HEK293 (cell line): ENCODE measurements around the gene ZDHHC1.
A peak's percentile ranks its signal among the peaks of the same experiment; 100 is the strongest.

Experiments used
- ATF2 ChIP-seq: fragments of 450-650 bp; formaldehyde crosslinking; IDR thresholded peaks from 2 replicates; pipeline ENCODE4 v1.5.1; 2016; ENCODE audit warnings: missing biosample characterization, missing genetic modification characterization, low read depth
- GLI2 ChIP-seq: fragments of 450-650 bp; formaldehyde crosslinking; IDR thresholded peaks from 2 replicates; pipeline ENCODE4; 2017; ENCODE audit warnings: missing biosample characterization, missing genetic modification characterization, low read depth, borderline replicate concordance
- HOXA7 ChIP-seq: sonication (generic); formaldehyde crosslinking; IDR thresholded peaks from 2 replicates; pipeline ENCODE4 v1.8.1; 2022; ENCODE audit warnings: missing genetic modification reagents, borderline replicate concordance
- HOXD13 ChIP-seq: sonication (generic); formaldehyde crosslinking; IDR thresholded peaks from 2 replicates; pipeline ENCODE4 v1.8.0; 2022; ENCODE audit warnings: missing genetic modification reagents, borderline replicate concordance
- KLF1 ChIP-seq: fragments of 450-650 bp; formaldehyde crosslinking; IDR thresholded peaks from 2 replicates; pipeline ENCODE4 v1.5.1; 2016; ENCODE audit warnings: missing biosample characterization, missing genetic modification characterization
- KLF17 ChIP-seq: fragments of 450-650 bp; formaldehyde crosslinking; IDR thresholded peaks from 2 replicates; pipeline ENCODE4 v1.5.1; 2016; ENCODE audit warnings: missing biosample characterization, missing genetic modification characterization
- OSR2 ChIP-seq: fragments of 450-650 bp; formaldehyde crosslinking; IDR thresholded peaks from 2 replicates; pipeline ENCODE4 v1.5.1; 2016; ENCODE audit warnings: missing biosample characterization, missing genetic modification characterization
- SCRT2 ChIP-seq: fragments of 450-650 bp; formaldehyde crosslinking; IDR thresholded peaks from 2 replicates; pipeline ENCODE4 v1.5.1; 2016; ENCODE audit warnings: missing biosample characterization, missing genetic modification characterization
- SP7 ChIP-seq: fragments of 450-650 bp; formaldehyde crosslinking; IDR thresholded peaks from 2 replicates; pipeline ENCODE4 v1.5.1; 2016; ENCODE audit warnings: missing biosample characterization, missing genetic modification characterization
- TRIM28 ChIP-seq: IDR thresholded peaks from 2 replicates; pipeline ENCODE4 v1.6.1; 2011; ENCODE audit warnings: low read length, control low read depth, borderline replicate concordance
- YY1 ChIP-seq: fragments of 450-650 bp; formaldehyde crosslinking; IDR thresholded peaks from 2 replicates; pipeline ENCODE4 v1.5.1; 2018; ENCODE audit warnings: missing biosample characterization, missing genetic modification characterization
- ZBTB7A ChIP-seq: fragments of 450-650 bp; formaldehyde crosslinking; IDR thresholded peaks from 2 replicates; pipeline ENCODE4 v1.5.1; 2016; ENCODE audit warnings: low read depth, missing biosample characterization, missing genetic modification characterization
- ZEB2 ChIP-seq: fragments of 450-650 bp; formaldehyde crosslinking; IDR thresholded peaks from 2 replicates; pipeline ENCODE4 v1.5.1; 2016; ENCODE audit warnings: missing biosample characterization, missing genetic modification characterization
- ZFP37 ChIP-seq: fragments of 450-650 bp; formaldehyde crosslinking; IDR thresholded peaks from 2 replicates; pipeline ENCODE4 v1.5.1; 2016; ENCODE audit warnings: missing biosample characterization, missing genetic modification characterization
- ZNF132 ChIP-seq: fragments of 450-650 bp; formaldehyde crosslinking; IDR thresholded peaks from 2 replicates; pipeline ENCODE4 v1.5.1; 2017; ENCODE audit warnings: missing biosample characterization, missing genetic modification characterization, borderline replicate concordance
- ZNF19 ChIP-seq: fragments of 450-650 bp; formaldehyde crosslinking; IDR thresholded peaks from 2 replicates; pipeline ENCODE4; 2016; ENCODE audit warnings: missing biosample characterization, missing genetic modification characterization, low read depth
- ZNF366 ChIP-seq: fragments of 450-650 bp; formaldehyde crosslinking; conservative IDR thresholded peaks from 2 replicates; pipeline ENCODE4 v1.5.1; 2016; ENCODE audit warnings: missing biosample characterization, missing genetic modification characterization
- ZNF394 ChIP-seq: fragments of 450-650 bp; formaldehyde crosslinking; IDR thresholded peaks from 2 replicates; pipeline ENCODE4 v1.5.1; 2016; ENCODE audit warnings: missing biosample characterization, missing genetic modification characterization, mild to moderate bottlenecking, moderate library complexity, borderline replicate concordance
- ZNF398 ChIP-seq: fragments of 450-650 bp; formaldehyde crosslinking; IDR thresholded peaks from 2 replicates; pipeline ENCODE4 v1.5.1; 2017; ENCODE audit warnings: missing biosample characterization, missing genetic modification characterization
- ZNF48 ChIP-seq: fragments of 450-650 bp; formaldehyde crosslinking; IDR thresholded peaks from 2 replicates; pipeline ENCODE4 v1.5.1; 2016; ENCODE audit warnings: missing biosample characterization, missing genetic modification characterization
- ZNF521 ChIP-seq: fragments of 450-650 bp; formaldehyde crosslinking; IDR thresholded peaks from 2 replicates; pipeline ENCODE4 v1.5.1; 2017; ENCODE audit warnings: missing biosample characterization, mild to moderate bottlenecking, missing genetic modification characterization
- ZNF571 ChIP-seq: fragments of 450-650 bp; formaldehyde crosslinking; IDR thresholded peaks from 2 replicates; pipeline ENCODE4 v1.5.0; 2017; ENCODE audit warnings: missing biosample characterization, missing genetic modification characterization
- ZNF660 ChIP-seq: fragments of 450-650 bp; IDR thresholded peaks from 2 replicates; pipeline ENCODE4 v1.5.1; 2018; ENCODE audit warnings: missing biosample characterization, mild to moderate bottlenecking, missing genetic modification characterization
- ZNF664 ChIP-seq: fragments of 450-650 bp; formaldehyde crosslinking; IDR thresholded peaks from 2 replicates; pipeline ENCODE4 v1.5.1; 2016; ENCODE audit warnings: missing biosample characterization, missing genetic modification characterization
- ZNF707 ChIP-seq: fragments of 450-650 bp; formaldehyde crosslinking; IDR thresholded peaks from 2 replicates; pipeline ENCODE4 v1.5.1; 2016; ENCODE audit warnings: missing biosample characterization, missing genetic modification characterization
- ZNF830 ChIP-seq: fragments of 450-650 bp; IDR thresholded peaks from 2 replicates; pipeline ENCODE4 v1.5.0; 2018; ENCODE audit warnings: missing biosample characterization, missing genetic modification characterization, low read depth, mild to moderate bottlenecking, moderate library complexity
- ZNF837 ChIP-seq: fragments of 450-650 bp; formaldehyde crosslinking; IDR thresholded peaks from 2 replicates; pipeline ENCODE4 v1.5.1; 2016; ENCODE audit warnings: missing biosample characterization, missing genetic modification characterization
- ZXDB ChIP-seq: fragments of 450-650 bp; formaldehyde crosslinking; IDR thresholded peaks from 2 replicates; pipeline ENCODE4 v1.5.1; 2016; ENCODE audit warnings: missing biosample characterization, missing genetic modification characterization
- TF ChIP-seq, protein P1 (sequence below): fragments of 450-650 bp; formaldehyde crosslinking; IDR thresholded peaks from 2 replicates; pipeline ENCODE4 v1.5.1; 2016; ENCODE audit warnings: missing biosample characterization, missing genetic modification characterization
- TF ChIP-seq, protein P2 (sequence below): fragments of 450-650 bp; formaldehyde crosslinking; IDR thresholded peaks from 2 replicates; pipeline ENCODE4 v1.5.1; 2016; ENCODE audit warnings: missing biosample characterization, missing genetic modification characterization
- TF ChIP-seq, protein P3 (sequence below): fragments of 450-650 bp; formaldehyde crosslinking; IDR thresholded peaks from 2 replicates; pipeline ENCODE4 v1.5.1; 2016; ENCODE audit warnings: missing biosample characterization, missing genetic modification characterization

ZDHHC1 gene

GRCh38 chr16:67415872-67416793 lies at the start of gene ZDHHC1 (continued):
- TF ChIP-seq ZNF837 = no peak
- TF ChIP-seq YY1 (tag by site-specific recombination) = no peak; the same call in 1 of the 2 replicates
- TF ChIP-seq ZNF660 (tag by site-specific recombination) = peak; percentile 85
- TF ChIP-seq ZNF394 (tag by site-specific recombination) = no peak
- no peak for TF ChIP-seq ZNF707
- no peak for TF ChIP-seq SCRT2 (tag by site-specific recombination)
- no peak for TF ChIP-seq OSR2 (tag by site-specific recombination)
- TF ChIP-seq ZNF664 (tag by site-specific recombination) = no peak
- TF ChIP-seq ZNF19 (tag by site-specific recombination) = no peak
- no peak for TF ChIP-seq TRIM28
- TF ChIP-seq ZNF48 = no peak
- no peak for TF ChIP-seq ZNF132 (tag by site-specific recombination)
- no peak for TF ChIP-seq ZNF521 (tag by site-specific recombination)
- TF ChIP-seq KLF1 (tag by site-specific recombination) = peak; percentile 17
- TF ChIP-seq ZBTB7A (tag by site-specific recombination) = no peak; the same call in 1 of the 2 replicates
- TF ChIP-seq, protein P1, sequence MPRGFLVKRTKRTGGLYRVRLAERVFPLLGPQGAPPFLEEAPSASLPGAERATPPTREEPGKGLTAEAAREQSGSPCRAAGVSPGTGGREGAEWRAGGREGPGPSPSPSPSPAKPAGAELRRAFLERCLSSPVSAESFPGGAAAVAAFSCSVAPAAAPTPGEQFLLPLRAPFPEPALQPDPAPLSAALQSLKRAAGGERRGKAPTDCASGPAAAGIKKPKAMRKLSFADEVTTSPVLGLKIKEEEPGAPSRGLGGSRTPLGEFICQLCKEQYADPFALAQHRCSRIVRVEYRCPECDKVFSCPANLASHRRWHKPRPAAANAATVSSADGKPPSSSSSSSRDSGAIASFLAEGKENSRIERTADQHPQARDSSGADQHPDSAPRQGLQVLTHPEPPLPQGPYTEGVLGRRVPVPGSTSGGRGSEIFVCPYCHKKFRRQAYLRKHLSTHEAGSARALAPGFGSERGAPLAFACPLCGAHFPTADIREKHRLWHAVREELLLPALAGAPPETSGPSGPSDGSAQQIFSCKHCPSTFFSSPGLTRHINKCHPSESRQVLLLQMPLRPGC (tag by site-specific recombination) = no peak
- no peak for TF ChIP-seq ATF2 (tag by site-specific recombination)
- no peak for TF ChIP-seq KLF17
- TF ChIP-seq HOXA7 = 0 out of 2 replicates have a peak, but pooled peaks have one; percentile 51
- TF ChIP-seq GLI2 (tag by site-specific recombination) = no peak
- no peak for TF ChIP-seq HOXD13 (CRISPR knock-in tag)
- no peak for TF ChIP-seq ZFP37 (tag by site-specific recombination)
- TF ChIP-seq ZNF571 (tag by site-specific recombination) = no peak
- TF ChIP-seq, protein P2, sequence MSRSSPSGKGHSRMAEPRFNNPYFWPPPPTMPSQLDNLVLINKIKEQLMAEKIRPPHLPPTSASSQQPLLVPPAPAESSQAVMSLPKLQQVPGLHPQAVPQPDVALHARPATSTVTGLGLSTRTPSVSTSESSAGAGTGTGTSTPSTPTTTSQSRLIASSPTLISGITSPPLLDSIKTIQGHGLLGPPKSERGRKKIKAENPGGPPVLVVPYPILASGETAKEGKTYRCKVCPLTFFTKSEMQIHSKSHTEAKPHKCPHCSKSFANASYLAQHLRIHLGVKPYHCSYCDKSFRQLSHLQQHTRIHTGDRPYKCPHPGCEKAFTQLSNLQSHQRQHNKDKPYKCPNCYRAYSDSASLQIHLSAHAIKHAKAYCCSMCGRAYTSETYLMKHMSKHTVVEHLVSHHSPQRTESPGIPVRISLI = no peak
- TF ChIP-seq, protein P3, sequence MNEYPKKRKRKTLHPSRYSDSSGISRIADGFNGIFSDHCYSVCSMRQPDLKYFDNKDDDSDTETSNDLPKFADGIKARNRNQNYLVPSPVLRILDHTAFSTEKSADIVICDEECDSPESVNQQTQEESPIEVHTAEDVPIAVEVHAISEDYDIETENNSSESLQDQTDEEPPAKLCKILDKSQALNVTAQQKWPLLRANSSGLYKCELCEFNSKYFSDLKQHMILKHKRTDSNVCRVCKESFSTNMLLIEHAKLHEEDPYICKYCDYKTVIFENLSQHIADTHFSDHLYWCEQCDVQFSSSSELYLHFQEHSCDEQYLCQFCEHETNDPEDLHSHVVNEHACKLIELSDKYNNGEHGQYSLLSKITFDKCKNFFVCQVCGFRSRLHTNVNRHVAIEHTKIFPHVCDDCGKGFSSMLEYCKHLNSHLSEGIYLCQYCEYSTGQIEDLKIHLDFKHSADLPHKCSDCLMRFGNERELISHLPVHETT (tag by site-specific recombination) = no peak
- TF ChIP-seq SP7 (tag by site-specific recombination) = 0 out of 2 replicates have a peak, but pooled peaks have one; percentile 34
- peak; percentile 65 for TF ChIP-seq ZXDB
- no peak for TF ChIP-seq ZNF830 (tag by site-specific recombination)
- TF ChIP-seq ZNF366 (tag by site-specific recombination) = no peak
- TF ChIP-seq ZNF398 (tag by site-specific recombination) = no peak
- 0 out of 2 replicates have a peak, but pooled peaks have one; percentile 28 for TF ChIP-seq ZEB2 (tag by site-specific recombination)
